ENCODE measurements around the gene NABP2.
A peak's percentile ranks its signal among the peaks of the same experiment; 100 is the strongest.
"Not testable (repeated sequence)": the region's sequence is repeated elsewhere in the genome, so short reads cannot be mapped to it uniquely, and the experiment has no call there.

The NABP2 gene

GRCh38 chr12:56224102-56224701 is at the start of gene NABP2:
TSS of gene NABP2 (plus strand) at chr12:56224342. CDS start at chr12:56224857, 515 bp downstream.
- peak; percentile 96 for FAIRE-seq

- FAIRE-seq: no peak
Observed at GRCh38 chr12:56178347-56178746, 45.8 kb upstream of the NABP2 start.

- FAIRE-seq: no peak
Observed at GRCh38 chr12:56186957-56187356, 37.2 kb upstream of the NABP2 start.

GRCh38 chr12:56188131-56188777 is 35.9 kb upstream of the NABP2 start:
- no peak for FAIRE-seq

GRCh38 chr12:56188778-56189098 is 35.4 kb upstream of the NABP2 start:
- FAIRE-seq: no peak

DNA sequence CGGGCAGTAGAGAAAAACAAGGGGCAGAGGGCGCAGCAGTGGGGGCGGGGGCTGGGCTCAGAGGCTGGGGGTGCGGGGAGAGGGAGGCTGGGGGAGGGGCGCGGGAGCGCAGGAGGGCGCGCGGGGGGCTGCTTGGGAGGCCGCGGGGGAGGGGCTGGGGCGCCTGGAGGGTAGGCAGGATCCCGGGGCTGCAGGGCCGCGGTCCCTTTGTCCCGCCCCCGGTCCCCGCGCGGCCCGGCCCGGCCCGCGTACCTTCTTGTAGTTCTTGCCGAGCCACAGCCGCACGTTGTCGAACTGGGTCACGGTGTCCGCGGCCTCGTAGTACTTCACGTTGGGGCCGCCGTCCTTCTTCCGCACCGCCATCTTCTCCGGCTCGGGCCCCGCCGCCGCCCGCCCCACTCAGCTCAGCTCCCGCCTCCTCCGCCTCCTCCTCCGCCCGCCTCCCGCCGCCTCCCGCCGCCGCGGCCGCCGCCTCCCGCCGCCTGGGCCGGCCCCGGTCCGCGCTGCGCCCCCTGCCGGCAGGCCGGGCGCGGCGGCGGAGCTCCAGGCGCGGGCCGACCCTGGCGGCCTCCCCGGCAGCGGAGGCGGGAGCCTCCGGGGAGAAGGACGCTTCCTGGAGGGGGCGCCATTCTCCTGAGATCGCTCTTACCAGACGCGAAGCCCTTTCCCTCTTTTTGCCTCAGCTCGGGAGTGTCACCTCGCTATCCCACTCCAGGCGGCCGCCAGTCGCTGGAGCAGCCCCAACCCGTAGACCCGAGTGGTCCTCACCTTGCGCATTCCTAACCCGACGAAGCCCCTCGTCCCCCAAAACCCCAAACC is 34.8 kb upstream of the NABP2 start, which contains the start of gene SMARCC2:
Gene SMARCC2, minus strand, starts transcription at position 385 of the 819 bp plus-strand sequence. Its CDS starts 22 bp downstream, at position 363.
- FAIRE-seq: no peak

DNA sequence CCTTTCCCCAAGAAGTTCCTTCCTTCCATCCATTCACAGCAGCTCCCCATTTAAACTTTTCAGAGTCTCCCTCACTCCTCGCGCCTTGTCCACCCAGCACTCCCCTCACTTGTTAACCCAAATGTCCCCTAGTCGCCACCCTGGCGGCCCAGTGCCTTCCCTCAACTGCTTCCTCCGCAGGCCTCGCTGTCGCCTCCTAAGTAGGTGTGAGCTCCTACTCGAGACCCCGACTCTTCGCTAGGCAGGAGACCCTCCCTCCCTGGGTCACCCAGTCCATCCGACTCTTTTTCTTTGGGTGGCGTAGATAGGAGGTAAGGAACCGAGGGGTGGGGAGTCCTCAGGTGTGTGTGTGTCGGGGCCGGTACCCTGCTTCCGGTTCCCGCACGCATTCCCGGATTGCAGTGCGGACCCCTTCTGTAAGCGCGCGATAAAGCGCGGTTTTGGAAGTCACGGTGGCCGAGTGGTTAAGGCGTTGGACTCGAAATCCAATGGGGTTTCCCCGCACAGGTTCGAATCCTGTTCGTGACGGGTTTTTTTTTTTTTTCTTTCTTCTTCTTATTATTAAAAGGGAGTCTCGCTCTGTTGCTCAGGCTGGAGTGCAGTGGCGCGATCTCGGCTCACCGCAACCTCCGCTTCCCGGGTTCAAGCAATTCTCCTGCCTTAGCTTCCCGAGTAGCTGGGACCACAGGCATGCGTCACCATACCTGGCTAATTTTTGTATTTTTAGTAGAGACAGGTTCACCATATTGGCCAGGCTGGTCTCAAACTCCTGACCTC is 34.0 kb upstream of the NABP2 start:
- FAIRE-seq: no peak

- no peak for FAIRE-seq
Observed at GRCh38 chr12:56190695-56191155, 33.4 kb upstream of the NABP2 start.

GRCh38 chr12:56192582-56192981 is 31.6 kb upstream of the NABP2 start:
- FAIRE-seq: no peak

- peak; percentile 91 for FAIRE-seq
Observed at GRCh38 chr12:56193025-56193578, 31.0 kb upstream of the NABP2 start.

DNA sequence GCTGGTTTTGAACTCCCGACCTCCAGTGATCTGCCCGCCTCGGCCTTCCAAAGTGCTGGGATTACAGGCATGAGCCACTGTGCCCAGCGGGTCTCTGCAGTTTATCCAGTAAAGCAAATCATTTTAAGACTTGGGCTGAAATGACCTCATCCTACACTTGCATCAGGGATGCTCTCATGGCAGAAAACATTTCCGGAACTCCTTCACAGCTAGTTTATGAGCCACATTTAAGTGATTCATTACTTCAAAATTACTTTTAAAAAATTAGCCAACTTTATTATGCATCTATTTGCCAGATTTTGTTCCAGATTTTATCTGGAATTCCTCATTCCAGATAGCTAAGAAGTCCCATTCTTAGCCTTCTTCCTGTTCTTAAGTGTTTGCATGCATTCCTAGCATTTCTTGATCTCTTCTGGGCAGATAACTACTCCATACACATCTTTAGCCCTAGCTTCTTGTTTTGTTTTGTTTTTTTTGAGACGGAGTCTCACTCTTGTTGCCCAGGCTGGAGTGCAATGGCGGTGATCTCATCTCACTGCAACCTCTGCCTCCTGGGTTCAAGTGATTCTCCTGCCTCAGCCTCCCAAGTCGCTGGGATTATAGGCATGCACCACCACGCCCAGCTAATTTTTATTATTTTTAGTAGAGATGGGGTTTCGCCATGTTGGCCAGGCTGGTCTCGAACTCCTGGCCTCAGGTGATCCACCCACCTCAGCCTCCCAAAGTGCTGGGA is 27.2 kb upstream of the NABP2 start:
- FAIRE-seq: not testable (repeated sequence)

- FAIRE-seq: no peak
Observed at GRCh38 chr12:56197921-56198635, 26.1 kb upstream of the NABP2 start.

GRCh38 chr12:56198836-56199235 is 25.3 kb upstream of the NABP2 start:
- FAIRE-seq: no peak

- no peak for FAIRE-seq
Observed at GRCh38 chr12:56202366-56202765, 21.8 kb upstream of the NABP2 start.

DNA sequence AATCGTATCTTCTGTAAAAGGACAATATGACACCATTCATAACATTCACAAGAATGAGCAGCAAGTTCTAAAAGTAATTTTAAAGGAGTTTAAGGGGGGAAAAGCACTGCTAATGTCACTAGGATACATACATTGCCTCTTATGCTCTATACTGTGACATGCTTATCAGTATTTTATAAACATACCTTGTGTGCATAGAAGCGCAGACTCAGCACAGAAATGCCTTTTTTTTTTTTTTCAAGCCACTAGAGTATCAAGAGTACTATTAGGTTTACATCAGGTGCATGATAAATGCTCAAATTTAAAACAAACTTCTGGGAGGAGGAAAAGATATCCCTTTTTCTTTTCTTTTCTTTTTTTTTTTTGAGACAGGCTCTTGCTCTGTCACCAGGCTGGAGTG is 21.3 kb upstream of the NABP2 start:
- FAIRE-seq: no peak

- FAIRE-seq: no peak
Observed at GRCh38 chr12:56204275-56204674, 19.9 kb upstream of the NABP2 start.

- FAIRE-seq: no peak
Observed at GRCh38 chr12:56205445-56205844, 18.7 kb upstream of the NABP2 start.

- FAIRE-seq: no peak
Observed at GRCh38 chr12:56206452-56207166, 17.5 kb upstream of the NABP2 start.

GRCh38 chr12:56208006-56208405 is 16.1 kb upstream of the NABP2 start:
- no peak for FAIRE-seq

GRCh38 chr12:56212361-56212760 is 11.8 kb upstream of the NABP2 start:
- no peak for FAIRE-seq

DNA sequence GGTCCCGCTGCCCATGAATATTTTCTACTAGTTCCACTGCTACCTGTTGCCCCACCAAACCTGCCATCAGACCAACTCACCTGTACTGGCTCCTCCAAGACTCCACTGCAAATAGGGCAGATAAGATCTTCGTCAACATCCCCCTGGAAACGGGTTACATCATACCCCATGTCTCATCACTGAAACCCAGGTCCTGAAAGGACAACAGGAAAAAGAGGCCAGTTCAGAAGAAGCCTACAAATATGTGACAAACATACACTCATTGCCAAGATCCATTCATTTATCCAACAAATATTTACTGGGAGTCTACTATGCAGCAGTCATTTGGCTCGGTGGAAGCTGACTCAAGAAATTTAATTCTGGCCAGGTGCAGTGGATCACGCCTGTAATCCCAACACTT is 10.3 kb upstream of the NABP2 start:
- FAIRE-seq: no peak

Measured in G401.6 (cell line).